DMS153 (cell line): ENCODE results near the gene AP2S1.
A peak's percentile ranks its signal among the peaks of the same experiment; 100 is the strongest.
"Not testable (repeated sequence)": the region's sequence is repeated elsewhere in the genome, so short reads cannot be mapped to it uniquely, and the experiment has no call there.

Experiments
- DNase-seq: peaks from one replicate; lab custom pipeline; 2025; lab: John Stamatoyannopoulos, UW

AP2S1 gene

GRCh38 chr19:46850228-46851203 is at the start of gene AP2S1:
Gene AP2S1, minus strand, starts transcription at chr19:46850846. Its CDS starts 80 bp downstream, at chr19:46850766.
- peak; percentile 99 for DNase-seq

- DNase-seq, result no peak
Measured at GRCh38 chr19:46900341-46900740, 49.7 kb upstream of the AP2S1 start.

- DNase-seq, result no peak
Measured at GRCh38 chr19:46898731-46899130, 48.1 kb upstream of the AP2S1 start.

- DNase-seq, result no peak
Measured at GRCh38 chr19:46896076-46896794, 45.6 kb upstream of the AP2S1 start.

GRCh38 chr19:46892252-46893179 is 41.9 kb upstream of the AP2S1 start:
- no peak for DNase-seq

GRCh38 chr19:46890423-46891170 is 40.0 kb upstream of the AP2S1 start:
- DNase-seq, result peak; percentile 31

GRCh38 chr19:46887240-46887782 is 36.7 kb upstream of the AP2S1 start:
- DNase-seq, result no peak

- no peak for DNase-seq
Measured at GRCh38 chr19:46886546-46887239, 36.0 kb upstream of the AP2S1 start.

GRCh38 chr19:46885411-46885810 is 34.8 kb upstream of the AP2S1 start:
- DNase-seq, result no peak

- DNase-seq, result not testable (repeated sequence)
Measured at GRCh38 chr19:46882751-46883150, 32.1 kb upstream of the AP2S1 start.

- no peak for DNase-seq
Measured at GRCh38 chr19:46882034-46882433, 31.4 kb upstream of the AP2S1 start.

- DNase-seq, result no peak
Measured at GRCh38 chr19:46881092-46881491, 30.4 kb upstream of the AP2S1 start.

- DNase-seq, result no peak
Measured at GRCh38 chr19:46880431-46880830, 29.8 kb upstream of the AP2S1 start.

GRCh38 chr19:46878613-46879375 is 28.1 kb upstream of the AP2S1 start:
- no peak for DNase-seq

GRCh38 chr19:46875657-46876056 is 25.0 kb upstream of the AP2S1 start:
- DNase-seq, result no peak

- no peak for DNase-seq
Measured at GRCh38 chr19:46875234-46875633, 24.6 kb upstream of the AP2S1 start.

GRCh38 chr19:46872967-46873366 is 22.3 kb upstream of the AP2S1 start:
- no peak for DNase-seq

GRCh38 chr19:46871173-46871572 is 20.5 kb upstream of the AP2S1 start:
- DNase-seq, result not testable (repeated sequence)

GRCh38 chr19:46868025-46868802 is 17.6 kb upstream of the AP2S1 start:
- no peak for DNase-seq
